Measurements from ENCODE around the gene CLPSL2. TPM values are rescaled to one million over a fixed set of nuclear protein-coding genes. Genes with fewer than 3 reads are reported as not detected.

Gene CLPSL2
- total and polyA plus RNA-seq, 10 of the 15 experiments (the other 5 are each of a cell fraction or from before 2014, with no cell fraction given): 0.32 to 1.3 TPM; not detected in 8

GRCh38 chr6:35727231-35727934 is 49.0 kb upstream of the CLPSL2 start (continued):
- TF ChIP-seq ZBTB40 (IDR thresholded peaks at IDR 0.05; ENCODE audit: borderline replicate concordance) (0 out of 2 replicates have a peak, but pooled peaks have one; percentile 18), EGR1 (IDR thresholded peaks at IDR 0.05; ENCODE audit: borderline replicate concordance in 1 of 2, low read depth in 2 of 2, low read length in 2 of 2) (0 out of 3 replicates have a peak, but pooled peaks of 1 of the 2 experiments have one; percentile 5), SMARCA5 (IDR thresholded peaks at IDR 0.05) (0 out of 2 replicates have a peak, but pooled peaks have one; percentile 63), PRDM15 (CRISPR knock-in tag; IDR thresholded peaks at IDR 0.05) (0 out of 2 replicates have a peak, but pooled peaks have one; percentile 31), MYB (IDR thresholded peaks at IDR 0.05; ENCODE audit: borderline replicate concordance, low read depth, low read length) (no peak)
